Measurements from ENCODE around the gene MCCD1. TPM values are rescaled to one million over a fixed set of nuclear protein-coding genes. Genes with fewer than 3 reads are reported as not detected.

Gene MCCD1
- total and polyA plus RNA-seq, 2 of the 13 experiments (the other 11 are each of a cell fraction or from before 2014, with no cell fraction given), result 0.15 TPM; not detected in 1

DNA sequence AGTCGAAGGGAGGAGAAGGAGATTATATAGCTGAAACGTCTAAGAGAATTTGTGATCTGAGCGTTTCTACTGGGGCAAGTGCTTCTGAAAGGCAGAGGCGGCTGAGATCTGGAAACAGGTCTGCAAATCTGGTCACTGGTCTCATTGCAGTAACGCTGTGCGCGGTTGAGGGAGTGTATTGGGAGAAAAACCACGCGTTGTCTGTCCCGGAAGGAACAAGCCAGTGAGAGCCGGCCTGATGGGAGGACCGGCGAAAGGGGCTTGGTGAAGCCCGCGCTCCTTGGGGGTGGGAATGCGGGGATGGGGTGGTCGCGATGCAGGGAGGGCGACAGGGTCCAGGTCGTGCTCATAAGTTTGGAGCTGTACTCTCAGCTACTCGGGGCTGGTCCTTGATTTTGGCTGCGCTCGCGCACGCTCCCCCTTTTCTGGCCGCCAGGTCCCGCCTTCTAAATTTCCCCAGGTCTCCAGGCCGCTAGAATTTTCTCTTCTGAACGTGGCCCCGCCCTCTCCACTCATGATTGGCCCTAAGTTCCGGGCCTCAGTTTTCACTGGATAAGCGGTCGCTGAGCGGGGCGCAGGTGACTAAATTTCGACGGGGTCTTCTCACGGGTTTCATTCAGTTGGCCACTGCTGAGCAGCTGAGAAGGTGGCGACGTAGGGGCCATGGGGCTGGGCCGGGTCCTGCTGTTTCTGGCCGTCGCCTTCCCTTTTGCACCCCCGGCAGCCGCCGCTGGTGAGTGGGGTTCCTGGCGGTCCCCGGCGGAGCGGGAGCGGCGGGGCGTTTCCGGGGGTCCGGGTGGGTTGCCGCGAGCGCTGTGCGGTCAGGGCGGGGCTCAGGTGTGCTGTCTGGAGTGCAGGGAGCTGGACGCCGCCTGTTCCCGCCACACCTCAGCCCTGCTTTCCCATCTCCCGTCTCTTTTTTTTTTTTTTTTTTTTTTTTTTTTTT, 31.0 kb upstream of the MCCD1 start, which contains the start of gene MICB (continued):
- TF ChIP-seq, protein P1, sequence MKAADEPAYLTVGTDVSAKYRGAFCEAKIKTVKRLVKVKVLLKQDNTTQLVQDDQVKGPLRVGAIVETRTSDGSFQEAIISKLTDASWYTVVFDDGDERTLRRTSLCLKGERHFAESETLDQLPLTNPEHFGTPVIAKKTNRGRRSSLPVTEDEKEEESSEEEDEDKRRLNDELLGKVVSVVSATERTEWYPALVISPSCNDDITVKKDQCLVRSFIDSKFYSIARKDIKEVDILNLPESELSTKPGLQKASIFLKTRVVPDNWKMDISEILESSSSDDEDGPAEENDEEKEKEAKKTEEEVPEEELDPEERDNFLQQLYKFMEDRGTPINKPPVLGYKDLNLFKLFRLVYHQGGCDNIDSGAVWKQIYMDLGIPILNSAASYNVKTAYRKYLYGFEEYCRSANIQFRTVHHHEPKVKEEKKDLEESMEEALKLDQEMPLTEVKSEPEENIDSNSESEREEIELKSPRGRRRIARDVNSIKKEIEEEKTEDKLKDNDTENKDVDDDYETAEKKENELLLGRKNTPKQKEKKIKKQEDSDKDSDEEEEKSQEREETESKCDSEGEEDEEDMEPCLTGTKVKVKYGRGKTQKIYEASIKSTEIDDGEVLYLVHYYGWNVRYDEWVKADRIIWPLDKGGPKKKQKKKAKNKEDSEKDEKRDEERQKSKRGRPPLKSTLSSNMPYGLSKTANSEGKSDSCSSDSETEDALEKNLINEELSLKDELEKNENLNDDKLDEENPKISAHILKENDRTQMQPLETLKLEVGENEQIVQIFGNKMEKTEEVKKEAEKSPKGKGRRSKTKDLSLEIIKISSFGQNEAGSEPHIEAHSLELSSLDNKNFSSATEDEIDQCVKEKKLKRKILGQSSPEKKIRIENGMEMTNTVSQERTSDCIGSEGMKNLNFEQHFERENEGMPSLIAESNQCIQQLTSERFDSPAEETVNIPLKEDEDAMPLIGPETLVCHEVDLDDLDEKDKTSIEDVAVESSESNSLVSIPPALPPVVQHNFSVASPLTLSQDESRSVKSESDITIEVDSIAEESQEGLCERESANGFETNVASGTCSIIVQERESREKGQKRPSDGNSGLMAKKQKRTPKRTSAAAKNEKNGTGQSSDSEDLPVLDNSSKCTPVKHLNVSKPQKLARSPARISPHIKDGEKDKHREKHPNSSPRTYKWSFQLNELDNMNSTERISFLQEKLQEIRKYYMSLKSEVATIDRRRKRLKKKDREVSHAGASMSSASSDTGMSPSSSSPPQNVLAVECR (CRISPR knock-in tag; IDR thresholded peaks at IDR 0.05; ENCODE audit: borderline replicate concordance), result peak; percentile 47; the same call in 1 of the 2 replicates
- TF ChIP-seq ZNF605 (CRISPR knock-in tag; IDR thresholded peaks at IDR 0.05), result no peak; the same call in 1 of the 2 replicates
- TF ChIP-seq MED13 (CRISPR knock-in tag; IDR thresholded peaks at IDR 0.05), result no peak
- no peak for TF ChIP-seq THAP11 (CRISPR knock-in tag; IDR thresholded peaks at IDR 0.05)
- TF ChIP-seq EP300 (IDR thresholded peaks at IDR 0.05; ENCODE audit: low read depth in 2 of 2, low read length in 2 of 2), result no peak
- no peak for TF ChIP-seq EP300 (CRISPR knock-in tag; IDR thresholded peaks at IDR 0.05; ENCODE audit: borderline replicate concordance)
- TF ChIP-seq, protein P2, sequence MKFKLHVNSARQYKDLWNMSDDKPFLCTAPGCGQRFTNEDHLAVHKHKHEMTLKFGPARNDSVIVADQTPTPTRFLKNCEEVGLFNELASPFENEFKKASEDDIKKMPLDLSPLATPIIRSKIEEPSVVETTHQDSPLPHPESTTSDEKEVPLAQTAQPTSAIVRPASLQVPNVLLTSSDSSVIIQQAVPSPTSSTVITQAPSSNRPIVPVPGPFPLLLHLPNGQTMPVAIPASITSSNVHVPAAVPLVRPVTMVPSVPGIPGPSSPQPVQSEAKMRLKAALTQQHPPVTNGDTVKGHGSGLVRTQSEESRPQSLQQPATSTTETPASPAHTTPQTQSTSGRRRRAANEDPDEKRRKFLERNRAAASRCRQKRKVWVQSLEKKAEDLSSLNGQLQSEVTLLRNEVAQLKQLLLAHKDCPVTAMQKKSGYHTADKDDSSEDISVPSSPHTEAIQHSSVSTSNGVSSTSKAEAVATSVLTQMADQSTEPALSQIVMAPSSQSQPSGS (CRISPR knock-in tag; IDR thresholded peaks at IDR 0.05), result no peak
- TF ChIP-seq NFIB (CRISPR knock-in tag; IDR thresholded peaks at IDR 0.05; ENCODE audit: borderline replicate concordance), result no peak
- TF ChIP-seq CSRNP2 (CRISPR knock-in tag; conservative IDR thresholded peaks at IDR 0.05; ENCODE audit: low read depth), result no peak
- TF ChIP-seq ESRRA (CRISPR knock-in tag; IDR thresholded peaks at IDR 0.05; ENCODE audit: low read depth), result no peak
- no peak for TF ChIP-seq FOXA1 (IDR thresholded peaks at IDR 0.05)
- no peak for TF ChIP-seq FOXA1 (CRISPR knock-in tag; IDR thresholded peaks at IDR 0.05)
- no peak for TF ChIP-seq ZNF569 (CRISPR knock-in tag; IDR thresholded peaks at IDR 0.05; ENCODE audit: borderline replicate concordance)
- TF ChIP-seq ZNF766 (CRISPR knock-in tag; IDR thresholded peaks at IDR 0.05; ENCODE audit: borderline replicate concordance), result no peak
- TF ChIP-seq, protein P3, sequence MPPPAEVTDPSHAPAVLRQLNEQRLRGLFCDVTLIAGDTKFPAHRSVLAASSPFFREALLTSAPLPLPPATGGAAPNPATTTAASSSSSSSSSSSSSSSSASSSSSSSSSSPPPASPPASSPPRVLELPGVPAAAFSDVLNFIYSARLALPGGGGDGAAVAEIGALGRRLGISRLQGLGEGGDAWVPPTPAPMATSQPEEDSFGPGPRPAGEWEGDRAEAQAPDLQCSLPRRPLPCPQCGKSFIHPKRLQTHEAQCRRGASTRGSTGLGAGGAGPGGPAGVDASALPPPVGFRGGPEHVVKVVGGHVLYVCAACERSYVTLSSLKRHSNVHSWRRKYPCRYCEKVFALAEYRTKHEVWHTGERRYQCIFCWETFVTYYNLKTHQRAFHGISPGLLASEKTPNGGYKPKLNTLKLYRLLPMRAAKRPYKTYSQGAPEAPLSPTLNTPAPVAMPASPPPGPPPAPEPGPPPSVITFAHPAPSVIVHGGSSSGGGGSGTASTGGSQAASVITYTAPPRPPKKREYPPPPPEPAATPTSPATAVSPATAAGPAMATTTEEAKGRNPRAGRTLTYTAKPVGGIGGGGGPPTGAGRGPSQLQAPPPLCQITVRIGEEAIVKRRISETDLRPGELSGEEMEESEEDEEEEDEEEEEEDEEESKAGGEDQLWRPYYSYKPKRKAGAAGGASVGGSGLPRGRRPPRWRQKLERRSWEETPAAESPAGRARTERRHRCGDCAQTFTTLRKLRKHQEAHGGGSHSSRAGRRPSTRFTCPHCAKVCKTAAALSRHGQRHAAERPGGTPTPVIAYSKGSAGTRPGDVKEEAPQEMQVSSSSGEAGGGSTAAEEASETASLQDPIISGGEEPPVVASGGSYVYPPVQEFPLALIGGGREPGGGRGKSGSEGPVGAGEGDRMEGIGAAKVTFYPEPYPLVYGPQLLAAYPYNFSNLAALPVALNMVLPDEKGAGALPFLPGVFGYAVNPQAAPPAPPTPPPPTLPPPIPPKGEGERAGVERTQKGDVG (CRISPR knock-in tag; IDR thresholded peaks at IDR 0.05; ENCODE audit: borderline replicate concordance), result no peak
- TF ChIP-seq ZNF33A (CRISPR knock-in tag; IDR thresholded peaks at IDR 0.05; ENCODE audit: borderline replicate concordance), result no peak
- TF ChIP-seq ZSCAN9 (CRISPR knock-in tag; IDR thresholded peaks at IDR 0.05; ENCODE audit: borderline replicate concordance), result no peak

All from HepG2 (cell line).